ENCODE measurements around the gene C9orf85.
"Not testable (repeated sequence)": the region's sequence is repeated elsewhere in the genome, so short reads cannot be mapped to it uniquely, and the experiment has no call there.

The C9orf85 gene

GRCh38 chr9:71984831-71985281, 73.4 kb downstream of the C9orf85 start:
- H3K9ac ChIP-seq (ENCODE audit: low read length) = no peak overlapping the region

GRCh38 chr9:71985297-71985911, 74.0 kb downstream of the C9orf85 start:
- Histone ChIP-seq H3K4me3 (ENCODE audit: low read depth in 1 of 2, low read length in 2 of 2) (no peak overlapping the region), H3K27me3 (ENCODE audit: control insufficient read depth in 1 of 2, insufficient read depth in 2 of 2, low read length in 2 of 2) (no peaks in the 10 kb centered on the region), H3K36me3 (ENCODE audit: insufficient read depth, low read length) (no peaks in the 10 kb centered on the region), H3K9me3 (ENCODE audit: low read length) (no peaks in the 10 kb centered on the region), H3K4me1 (ENCODE audit: insufficient read depth, low read length) (peaks cover 7% of the 10 kb centered on the region), H3K27ac (ENCODE audit: low read depth, low read length) (no peak overlapping the region), H3K9ac (ENCODE audit: low read length) (no peak overlapping the region)

More at GRCh38 chr9:71984831-71985281, 73.4 kb downstream of the C9orf85 start:
- no peaks in the 10 kb centered on the region for H3K27me3 ChIP-seq (ENCODE audit: control insufficient read depth in 1 of 2, insufficient read depth in 2 of 2, low read length in 2 of 2)
- H3K27ac ChIP-seq (ENCODE audit: low read depth, low read length) = no peak overlapping the region
- H3K4me3 ChIP-seq (ENCODE audit: low read depth in 1 of 2, low read length in 2 of 2) = no peak overlapping the region
- no peaks in the 10 kb centered on the region for H3K36me3 ChIP-seq (ENCODE audit: insufficient read depth, low read length)
- H3K4me1 ChIP-seq (ENCODE audit: insufficient read depth, low read length) = peaks cover 7% of the 10 kb centered on the region
- H3K9me3 ChIP-seq (ENCODE audit: low read length) = no peaks in the 10 kb centered on the region

- Histone ChIP-seq H3K4me1 (ENCODE audit: insufficient read depth, low read length) (no peaks in the 10 kb centered on the region), H3K9ac (ENCODE audit: low read length) (no peak overlapping the region)
These were observed 75.5 kb downstream of the C9orf85 start for GRCh38 chr9:71986900-71987299.

DNA sequence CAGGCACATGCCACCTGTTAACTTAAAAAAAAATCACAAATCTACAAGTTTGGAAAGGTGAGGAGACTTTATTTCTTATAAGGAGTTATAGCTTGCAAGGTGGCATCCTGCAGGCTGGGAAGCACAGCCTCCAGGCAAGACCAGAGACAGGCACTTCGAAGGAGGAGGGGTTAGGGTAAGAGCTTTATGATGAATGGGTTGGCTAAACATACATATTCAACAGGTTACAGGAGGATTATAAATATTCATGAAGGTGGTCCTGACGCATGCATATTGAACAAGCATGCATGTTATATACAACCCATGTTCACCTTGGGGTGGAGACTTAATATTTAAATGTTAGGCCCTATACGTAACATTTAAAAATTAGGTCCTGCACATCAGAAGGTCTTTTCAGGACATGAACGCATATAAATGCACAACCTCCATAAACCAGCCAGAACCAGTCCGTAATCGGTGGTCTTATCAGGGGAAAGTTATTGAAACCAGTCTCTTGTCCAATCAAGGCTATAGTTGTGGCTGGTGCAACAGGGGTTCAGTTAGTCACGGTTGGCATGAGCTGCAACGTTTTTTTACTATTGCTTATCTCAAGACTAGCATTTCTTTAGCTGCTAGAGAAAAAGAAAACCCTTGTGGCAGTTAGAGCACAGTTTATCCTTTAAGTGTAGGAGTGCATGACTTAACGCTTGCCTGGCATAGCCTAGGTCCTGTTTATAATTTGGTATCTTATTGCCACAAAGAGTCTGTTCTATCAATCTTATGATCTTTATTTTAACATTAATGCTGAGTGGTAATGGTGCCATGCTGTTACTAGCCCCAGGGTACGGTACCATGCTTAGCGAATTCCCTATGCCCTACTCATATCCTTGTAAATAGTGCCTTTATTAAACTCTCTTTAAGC, 76.3 kb downstream of the C9orf85 start:
- Histone ChIP-seq H3K27ac (ENCODE audit: low read depth, low read length) (no peak overlapping the region), H3K9me3 (ENCODE audit: low read length) (no peaks in the 10 kb centered on the region), H3K27me3 (ENCODE audit: control insufficient read depth in 1 of 2, insufficient read depth in 2 of 2, low read length in 2 of 2) (no peaks in the 10 kb centered on the region), H3K36me3 (ENCODE audit: insufficient read depth, low read length) (no peaks in the 10 kb centered on the region), H3K4me1 (ENCODE audit: insufficient read depth, low read length) (no peaks in the 10 kb centered on the region), H3K9ac (ENCODE audit: low read length) (no peak overlapping the region), H3K4me3 (ENCODE audit: low read depth in 1 of 2, low read length in 2 of 2) (no peak overlapping the region)

More at GRCh38 chr9:71986900-71987299, 75.5 kb downstream of the C9orf85 start:
- Histone ChIP-seq H3K36me3 (ENCODE audit: insufficient read depth, low read length) (no peaks in the 10 kb centered on the region), H3K4me3 (ENCODE audit: low read depth in 1 of 2, low read length in 2 of 2) (no peak overlapping the region), H3K27ac (ENCODE audit: low read depth, low read length) (no peak overlapping the region), H3K27me3 (ENCODE audit: control insufficient read depth in 1 of 2, insufficient read depth in 2 of 2, low read length in 2 of 2) (no peaks in the 10 kb centered on the region), H3K9me3 (ENCODE audit: low read length) (no peaks in the 10 kb centered on the region)

DNA sequence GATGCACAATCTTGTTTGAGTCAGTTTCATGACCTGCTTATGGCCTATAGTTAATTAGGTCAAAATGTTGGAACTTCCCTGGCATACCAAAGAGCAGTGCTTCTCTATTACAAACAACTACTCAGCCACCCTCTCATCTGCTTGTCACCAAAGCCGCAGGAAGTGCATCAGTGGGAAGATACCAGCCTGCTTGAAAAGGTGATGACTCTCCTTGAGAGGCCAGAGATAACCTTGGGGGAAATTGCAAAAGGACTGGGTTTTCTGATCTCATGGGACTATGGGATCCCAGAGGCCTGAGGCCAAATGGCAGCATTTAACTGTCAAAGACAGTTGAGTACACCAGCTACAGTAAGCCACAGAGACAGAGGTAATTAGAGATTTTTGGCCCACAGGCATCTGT, 79.0 kb downstream of the C9orf85 start:
- Histone ChIP-seq H3K36me3 (ENCODE audit: insufficient read depth, low read length) (no peaks in the 10 kb centered on the region), H3K27ac (ENCODE audit: low read depth, low read length) (no peak overlapping the region), H3K9me3 (ENCODE audit: low read length) (no peaks in the 10 kb centered on the region), H3K9ac (ENCODE audit: low read length) (no peak overlapping the region), H3K4me3 (ENCODE audit: low read depth in 1 of 2, low read length in 2 of 2) (no peak overlapping the region), H3K27me3 (ENCODE audit: control insufficient read depth in 1 of 2, insufficient read depth in 2 of 2, low read length in 2 of 2) (no peaks in the 10 kb centered on the region), H3K4me1 (ENCODE audit: insufficient read depth, low read length) (no peaks in the 10 kb centered on the region)

DNA sequence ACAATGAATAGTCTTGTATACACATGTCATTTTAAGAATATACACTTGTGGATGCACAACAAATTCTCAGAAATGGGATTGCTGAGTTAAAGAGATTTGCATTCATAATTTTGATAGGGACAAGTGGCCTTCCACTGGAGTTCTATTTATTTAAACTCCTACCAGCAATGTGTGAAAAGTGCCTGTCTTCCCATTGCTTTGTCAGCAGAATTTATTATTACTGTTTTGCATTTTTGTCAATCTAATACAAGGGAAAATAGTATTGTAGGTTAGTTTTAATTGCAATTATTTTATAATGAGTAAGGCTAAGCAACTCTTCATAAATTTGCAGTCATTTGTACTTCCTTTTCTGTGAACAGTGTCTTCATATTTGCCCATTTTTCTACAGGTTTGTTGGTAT, 94.0 kb downstream of the C9orf85 start:
- H3K4me1 ChIP-seq (ENCODE audit: insufficient read depth, low read length) = no peaks in the 10 kb centered on the region
- no peaks in the 10 kb centered on the region for H3K36me3 ChIP-seq (ENCODE audit: insufficient read depth, low read length)
- no peak overlapping the region for H3K9ac ChIP-seq (ENCODE audit: low read length)
- H3K4me3 ChIP-seq (ENCODE audit: low read depth in 1 of 2, low read length in 2 of 2) = no peak overlapping the region
- H3K27ac ChIP-seq (ENCODE audit: low read depth, low read length) = no peak overlapping the region
- no peaks in the 10 kb centered on the region for H3K27me3 ChIP-seq (ENCODE audit: control insufficient read depth in 1 of 2, insufficient read depth in 2 of 2, low read length in 2 of 2)
- no peaks in the 10 kb centered on the region for H3K9me3 ChIP-seq (ENCODE audit: low read length)

GRCh38 chr9:72006501-72006900, 95.1 kb downstream of the C9orf85 start:
- H3K27me3 ChIP-seq (ENCODE audit: control insufficient read depth in 1 of 2, insufficient read depth in 2 of 2, low read length in 2 of 2) = no peaks in the 10 kb centered on the region
- no peaks in the 10 kb centered on the region for H3K36me3 ChIP-seq (ENCODE audit: insufficient read depth, low read length)
- H3K9me3 ChIP-seq (ENCODE audit: low read length) = no peaks in the 10 kb centered on the region
- H3K9ac ChIP-seq (ENCODE audit: low read length) = no peak overlapping the region
- H3K27ac ChIP-seq (ENCODE audit: low read depth, low read length) = no peak overlapping the region
- no peaks in the 10 kb centered on the region for H3K4me1 ChIP-seq (ENCODE audit: insufficient read depth, low read length)
- no peak overlapping the region for H3K4me3 ChIP-seq (ENCODE audit: low read depth in 1 of 2, low read length in 2 of 2)

- not testable (repeated sequence) for H3K4me3 ChIP-seq (ENCODE audit: low read depth in 1 of 2, low read length in 2 of 2); H3K9me3 ChIP-seq (ENCODE audit: low read length)
These were observed 96.3 kb downstream of the C9orf85 start for GRCh38 chr9:72007726-72008125.

GRCh38 chr9:72012646-72013045, 101.2 kb downstream of the C9orf85 start:
- Histone ChIP-seq H3K9ac (ENCODE audit: low read length) (no peak overlapping the region), H3K4me1 (ENCODE audit: insufficient read depth, low read length) (no peaks in the 10 kb centered on the region), H3K36me3 (ENCODE audit: insufficient read depth, low read length) (no peaks in the 10 kb centered on the region), H3K4me3 (ENCODE audit: low read depth in 1 of 2, low read length in 2 of 2) (no peak overlapping the region), H3K9me3 (ENCODE audit: low read length) (no peaks in the 10 kb centered on the region), H3K27me3 (ENCODE audit: control insufficient read depth in 1 of 2, insufficient read depth in 2 of 2, low read length in 2 of 2) (no peaks in the 10 kb centered on the region), H3K27ac (ENCODE audit: low read depth, low read length) (no peak overlapping the region)

More at GRCh38 chr9:72007726-72008125, 96.3 kb downstream of the C9orf85 start:
- not testable (repeated sequence) for H3K4me1 ChIP-seq (ENCODE audit: insufficient read depth, low read length); H3K27ac ChIP-seq (ENCODE audit: low read depth, low read length); H3K9ac ChIP-seq (ENCODE audit: low read length); H3K36me3 ChIP-seq (ENCODE audit: insufficient read depth, low read length); H3K27me3 ChIP-seq (ENCODE audit: control insufficient read depth in 1 of 2, insufficient read depth in 2 of 2, low read length in 2 of 2)

GRCh38 chr9:72013292-72013760, 101.9 kb downstream of the C9orf85 start:
- Histone ChIP-seq H3K27ac (ENCODE audit: low read depth, low read length) (no peak overlapping the region), H3K9me3 (ENCODE audit: low read length) (no peaks in the 10 kb centered on the region), H3K27me3 (ENCODE audit: control insufficient read depth in 1 of 2, insufficient read depth in 2 of 2, low read length in 2 of 2) (no peaks in the 10 kb centered on the region), H3K4me1 (ENCODE audit: insufficient read depth, low read length) (no peaks in the 10 kb centered on the region), H3K9ac (ENCODE audit: low read length) (no peak overlapping the region), H3K4me3 (ENCODE audit: low read depth in 1 of 2, low read length in 2 of 2) (no peak overlapping the region), H3K36me3 (ENCODE audit: insufficient read depth, low read length) (no peaks in the 10 kb centered on the region)

- Histone ChIP-seq H3K36me3 (ENCODE audit: insufficient read depth, low read length) (no peaks in the 10 kb centered on the region), H3K27ac (ENCODE audit: low read depth, low read length) (no peak overlapping the region), H3K9me3 (ENCODE audit: low read length) (no peaks in the 10 kb centered on the region), H3K27me3 (ENCODE audit: control insufficient read depth in 1 of 2, insufficient read depth in 2 of 2, low read length in 2 of 2) (no peaks in the 10 kb centered on the region), H3K4me3 (ENCODE audit: low read depth in 1 of 2, low read length in 2 of 2) (no peak overlapping the region), H3K9ac (ENCODE audit: low read length) (no peak overlapping the region), H3K4me1 (ENCODE audit: insufficient read depth, low read length) (no peaks in the 10 kb centered on the region)
These were observed 111.4 kb downstream of the C9orf85 start for GRCh38 chr9:72022841-72023240.

Data from muscle layer of colon (tissue), 2 donors.